ENCODE data around the gene TSSC4.

GRCh38 chr11:2426826-2427521, 26.4 kb downstream of the TSSC4 start:
- TF ChIP-seq L3MBTL2 (conservative IDR thresholded peaks at IDR 0.05) (no peak), ARNT (IDR thresholded peaks at IDR 0.05) (no peak), SP1 (IDR thresholded peaks at IDR 0.05) (no peak), FOXM1 (IDR thresholded peaks at IDR 0.05; ENCODE audit: borderline replicate concordance) (no peak), NFRKB (IDR thresholded peaks at IDR 0.05) (no peak), FOXA1 (IDR thresholded peaks at IDR 0.05) (no peak), SUZ12 (IDR thresholded peaks at IDR 0.05) (no peak), HDGF (IDR thresholded peaks at IDR 0.05; ENCODE audit: borderline replicate concordance) (no peak), BHLHE40 (IDR thresholded peaks at IDR 0.05; ENCODE audit: borderline replicate concordance) (no peak), ELF4 (IDR thresholded peaks at IDR 0.05) (no peak), LEF1 (IDR thresholded peaks at IDR 0.05; ENCODE audit: borderline replicate concordance) (no peak), PKNOX1 (IDR thresholded peaks at IDR 0.05) (no peak), FOXK2 (IDR thresholded peaks at IDR 0.05) (no peak)

Data from HEK293T (cell line).